ENCODE measurements around the gene VTI1A. TPM values are rescaled to one million over a fixed set of nuclear protein-coding genes. Genes with fewer than 3 reads are reported as not detected.
A peak's percentile ranks its signal among the peaks of the same experiment; 100 is the strongest.

The VTI1A gene
- total and polyA plus RNA-seq, 4 donors, result 5.5 to 26.9 (median 13.1) TPM

- Histone ChIP-seq H3K4me3 (ENCODE audit: low read depth in 1 of 3, low read length in 3 of 3) (no peak overlapping the region), H3K9me3 (ENCODE audit: control insufficient read depth in 4 of 4, low read length in 3 of 4) (no peaks in the 10 kb centered on the region), H3K36me3 (ENCODE audit: control insufficient read depth in 4 of 4, insufficient read depth in 3 of 4, low read depth in 1 of 4, low read length in 3 of 4) (peaks cover 7 to 54% (median 47%) of the 10 kb centered on the region in 4 donors), H3K27me3 (ENCODE audit: control insufficient read depth in 4 of 4, insufficient read depth in 4 of 4, low read length in 3 of 4) (no peaks in the 10 kb centered on the region), H3K4me1 (ENCODE audit: control insufficient read depth in 4 of 4, insufficient read depth in 4 of 4, low read length in 3 of 4) (peaks cover 0 to 15% (median 6%) of the 10 kb centered on the region in 4 donors), H3K9ac (ENCODE audit: low read depth in 1 of 2, low read length in 2 of 2) (no peak overlapping the region), H3K27ac (ENCODE audit: low read depth in 1 of 2, low read length in 2 of 2) (no peak overlapping the region)
- 71% methylated on average over 3 of the region's 3 CpGs for WGBS
- TF ChIP-seq FOXA1 (IDR thresholded peaks at IDR 0.05) (no peak), FOXA2 (IDR thresholded peaks at IDR 0.05) (no peak), RXRA (IDR thresholded peaks at IDR 0.05) (no peak), HNF4A (conservative IDR thresholded peaks at IDR 0.05) (no peak)
- DNase-seq (ENCODE audit: low spot score), result no peak
These were observed 17.9 kb upstream of the VTI1A start for GRCh38 chr10:112429147-112429546.

- TF ChIP-seq SP1 (IDR thresholded peaks at IDR 0.05), result no peak
- TF ChIP-seq HNF4A (conservative IDR thresholded peaks at IDR 0.05), result peak in 1 of 2 donors; percentile 3
- Histone ChIP-seq H3K9me3 (ENCODE audit: control insufficient read depth in 4 of 4, low read length in 3 of 4) (no peaks in the 10 kb centered on the region), H3K9ac (ENCODE audit: low read depth in 1 of 2, low read length in 2 of 2) (no peak overlapping the region), H3K4me3 (ENCODE audit: low read depth in 1 of 3, low read length in 3 of 3) (no peak overlapping the region), H3K36me3 (ENCODE audit: control insufficient read depth in 4 of 4, insufficient read depth in 3 of 4, low read depth in 1 of 4, low read length in 3 of 4) (peaks cover 6 to 56% (median 44%) of the 10 kb centered on the region in 4 donors), H3K27me3 (ENCODE audit: control insufficient read depth in 4 of 4, insufficient read depth in 4 of 4, low read length in 3 of 4) (no peaks in the 10 kb centered on the region), H3K4me1 (ENCODE audit: control insufficient read depth in 4 of 4, insufficient read depth in 4 of 4, low read length in 3 of 4) (peaks cover 0 to 9% (median under 1%) of the 10 kb centered on the region in 4 donors), H3K27ac (ENCODE audit: low read depth in 1 of 2, low read length in 2 of 2) (no peak overlapping the region)
- no peak for DNase-seq (ENCODE audit: low spot score)
- WGBS, result 63% methylated on average over 15 of the region's 15 CpGs
These were observed 17.3 kb upstream of the VTI1A start for GRCh38 chr10:112429654-112430230.

- H3K4me3 ChIP-seq (ENCODE audit: low read depth in 1 of 3, low read length in 3 of 3), result no peak overlapping the region
- TF ChIP-seq EGR1 (IDR thresholded peaks at IDR 0.05; ENCODE audit: low read depth in 2 of 2), result no peak
- no peak for TF ChIP-seq TAF1 (conservative IDR thresholded peaks at IDR 0.05)
- DNase-seq (ENCODE audit: low spot score), result no peak
- H3K27me3 ChIP-seq (ENCODE audit: control insufficient read depth in 4 of 4, insufficient read depth in 4 of 4, low read length in 3 of 4), result no peaks in the 10 kb centered on the region
- no peaks in the 10 kb centered on the region for H3K9me3 ChIP-seq (ENCODE audit: control insufficient read depth in 4 of 4, low read length in 3 of 4)
- peaks cover 3 to 32% (median 27%) of the 10 kb centered on the region in 4 donors for H3K36me3 ChIP-seq (ENCODE audit: control insufficient read depth in 4 of 4, insufficient read depth in 3 of 4, low read depth in 1 of 4, low read length in 3 of 4)
- peaks cover 0 to 5% (median 0%) of the 10 kb centered on the region in 4 donors for H3K4me1 ChIP-seq (ENCODE audit: control insufficient read depth in 4 of 4, insufficient read depth in 4 of 4, low read length in 3 of 4)
- WGBS, result 94% methylated on average over 2 of the region's 2 CpGs
- H3K27ac ChIP-seq (ENCODE audit: low read depth in 1 of 2, low read length in 2 of 2), result no peak overlapping the region
- H3K9ac ChIP-seq (ENCODE audit: low read depth in 1 of 2, low read length in 2 of 2), result no peak overlapping the region
These were observed 13.9 kb upstream of the VTI1A start for GRCh38 chr10:112433136-112433535.

- 75% methylated on average over 2 of the region's 2 CpGs for WGBS
- Histone ChIP-seq H3K27me3 (ENCODE audit: control insufficient read depth in 4 of 4, insufficient read depth in 4 of 4, low read length in 3 of 4) (no peaks in the 10 kb centered on the region), H3K4me3 (ENCODE audit: low read depth in 1 of 3, low read length in 3 of 3) (no peak overlapping the region), H3K4me1 (ENCODE audit: control insufficient read depth in 4 of 4, insufficient read depth in 4 of 4, low read length in 3 of 4) (no peaks in the 10 kb centered on the region), H3K27ac (ENCODE audit: low read depth in 1 of 2, low read length in 2 of 2) (no peak overlapping the region), H3K9ac (ENCODE audit: low read depth in 1 of 2, low read length in 2 of 2) (no peak overlapping the region), H3K9me3 (ENCODE audit: control insufficient read depth in 4 of 4, low read length in 3 of 4) (no peaks in the 10 kb centered on the region), H3K36me3 (ENCODE audit: control insufficient read depth in 4 of 4, insufficient read depth in 3 of 4, low read depth in 1 of 4, low read length in 3 of 4) (peaks cover 3 to 36% (median 30%) of the 10 kb centered on the region in 4 donors)
- TF ChIP-seq SP1 (IDR thresholded peaks at IDR 0.05), result no peak
- no peak for TF ChIP-seq TAF1 (conservative IDR thresholded peaks at IDR 0.05)
- no peak for TF ChIP-seq FOXA1 (IDR thresholded peaks at IDR 0.05)
- no peak for TF ChIP-seq RXRA (IDR thresholded peaks at IDR 0.05)
- no peak for TF ChIP-seq JUND (IDR thresholded peaks at IDR 0.05)
- TF ChIP-seq HNF4G (IDR thresholded peaks at IDR 0.05), result no peak
- peak; percentile 87 for TF ChIP-seq RAD21 (IDR thresholded peaks at IDR 0.05)
- TF ChIP-seq MAX (IDR thresholded peaks at IDR 0.05), result no peak
- TF ChIP-seq YY1 (IDR thresholded peaks at IDR 0.05), result no peak
- TF ChIP-seq NR2F2 (IDR thresholded peaks at IDR 0.05), result no peak
- peak; percentile 45 for TF ChIP-seq CTCF (IDR thresholded peaks at IDR 0.05; ENCODE audit: low read depth, low read length, missing input control)
- TF ChIP-seq REST (IDR thresholded peaks at IDR 0.05), result no peak
- no peak for TF ChIP-seq GABPA (IDR thresholded peaks at IDR 0.05 in 1 of 2, conservative IDR thresholded peaks at IDR 0.05 in 1 of 2)
- TF ChIP-seq FOXA2 (IDR thresholded peaks at IDR 0.05), result no peak
- no peak for TF ChIP-seq HNF4A (conservative IDR thresholded peaks at IDR 0.05)
- no peak for DNase-seq (ENCODE audit: low spot score)
These were observed 11.9 kb upstream of the VTI1A start for GRCh38 chr10:112434988-112435619.

All from liver (tissue), 9 donors.